GM12872 (cell line): ENCODE results near the gene MRNIP.

Experiments used
- CTCF ChIP-seq: IDR thresholded peaks from 3 replicates; pipeline ENCODE4 v1.5.1; 2011; ENCODE audit warnings: low read depth, mild to moderate bottlenecking, low read length, moderate library complexity; ENCODE audit not compliant: insufficient read depth

Gene MRNIP

DNA sequence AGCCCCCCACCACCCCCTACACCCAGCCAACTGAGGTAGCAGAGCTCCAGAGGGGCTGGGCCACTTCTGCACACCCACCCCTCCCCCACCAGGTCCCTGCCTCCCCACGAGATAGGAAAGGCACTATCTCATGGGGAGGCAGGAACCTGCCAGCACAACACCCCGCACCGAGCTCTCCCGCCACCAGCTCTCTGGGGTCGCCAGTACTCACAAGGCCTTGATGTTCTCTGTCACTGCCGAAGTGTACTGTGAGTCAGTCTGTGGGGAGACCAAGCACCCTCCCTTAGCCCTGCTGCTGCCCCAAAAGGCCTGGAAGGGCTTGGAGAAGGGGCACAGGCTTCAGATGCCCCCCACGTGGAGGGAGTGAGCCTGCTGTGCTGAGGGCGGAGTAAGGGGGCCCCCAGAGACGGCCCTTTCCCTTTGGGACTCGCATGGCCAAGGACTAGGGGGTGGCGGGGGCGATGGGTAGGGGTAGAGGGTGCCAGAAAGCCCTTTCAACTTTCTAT lies 57.9 kb downstream of the MRNIP start:
- no peak for TF ChIP-seq CTCF

GRCh38 chr5:179800071-179800695 lies 58.4 kb downstream of the MRNIP start:
- no peak for TF ChIP-seq CTCF

GRCh38 chr5:179799644-179799973 lies 59.0 kb downstream of the MRNIP start:
- no peak for TF ChIP-seq CTCF

GRCh38 chr5:179798771-179799643 lies 59.6 kb downstream of the MRNIP start:
- no peak for TF ChIP-seq CTCF

DNA sequence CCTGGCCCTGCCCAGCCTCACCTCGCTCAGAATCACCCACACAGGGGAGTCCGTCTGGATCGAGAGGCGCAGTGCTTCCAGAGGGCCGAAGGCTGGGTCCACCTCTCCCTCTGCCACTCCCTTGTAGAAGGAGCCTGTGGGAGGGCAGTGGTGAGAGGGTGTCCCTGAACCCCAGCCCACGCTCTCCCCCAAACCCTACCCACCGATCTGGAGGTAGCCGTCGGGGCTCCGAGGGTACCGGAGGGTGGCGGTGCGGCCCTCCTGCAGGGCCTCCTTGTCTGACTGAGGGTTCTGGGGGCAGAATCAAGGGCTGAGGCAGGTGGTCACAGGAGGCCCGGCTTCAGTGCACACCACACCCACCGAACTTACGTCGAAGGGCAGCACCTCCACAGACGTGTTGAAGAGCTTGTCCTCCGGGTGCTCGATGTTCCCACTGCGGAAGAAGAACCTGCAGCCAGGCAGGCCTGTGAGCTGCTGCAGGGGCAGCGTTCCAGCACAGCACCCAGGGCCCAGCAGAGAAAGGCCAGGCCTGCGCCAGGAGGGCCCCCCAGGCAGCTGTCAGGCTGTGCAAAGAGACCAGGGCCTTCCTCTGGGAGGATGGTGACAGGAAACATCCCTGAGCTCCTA lies 60.4 kb downstream of the MRNIP start:
- TF ChIP-seq CTCF, result no peak

- TF ChIP-seq CTCF, result no peak
Measured at GRCh38 chr5:179797741-179798140, 60.9 kb downstream of the MRNIP start.

DNA sequence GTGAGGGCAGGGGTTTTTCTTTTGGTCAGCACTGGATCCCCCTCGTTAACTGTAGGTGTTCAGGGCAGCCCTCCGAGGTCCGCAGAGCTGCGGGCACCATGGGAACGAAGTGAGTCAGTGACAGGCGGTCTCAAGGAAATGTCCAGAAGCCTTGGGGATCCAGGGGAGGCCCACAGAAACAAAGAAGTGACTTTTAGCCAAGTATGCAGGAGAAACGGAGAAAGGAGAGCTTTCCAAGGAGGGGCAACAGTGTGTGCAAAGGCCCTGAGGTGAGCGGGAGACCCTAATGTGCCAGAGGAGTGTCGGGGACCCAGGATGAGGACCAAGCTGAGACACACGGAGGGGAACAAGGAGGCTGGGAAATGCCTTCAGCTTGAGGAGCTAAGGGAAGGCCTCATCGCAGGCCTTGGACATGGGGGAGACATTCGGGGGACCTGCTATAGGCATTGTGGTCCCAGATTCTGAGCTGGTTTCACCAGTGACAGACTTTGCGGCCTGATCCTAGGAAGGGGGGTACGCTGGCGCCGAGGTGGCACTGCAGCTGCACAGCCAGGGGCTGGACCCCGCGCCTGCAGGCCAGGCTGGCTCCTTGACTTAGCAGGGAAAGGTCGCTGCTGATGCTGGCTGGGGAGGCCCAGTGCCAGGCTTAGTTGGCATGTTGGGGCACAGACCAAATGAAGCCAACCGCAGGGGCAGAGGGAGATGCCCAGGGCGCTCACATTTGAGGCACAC lies 61.6 kb downstream of the MRNIP start:
- TF ChIP-seq CTCF, result no peak
